NB4 (cell line): ENCODE measurements around the gene DHRS12.

Experiments
- MAX ChIP-seq: IDR thresholded peaks from 2 replicates; pipeline ENCODE4 v1.6.1; 2011; ENCODE audit warnings: low read depth, low read length
- POLR2A ChIP-seq: IDR thresholded peaks from 2 replicates; pipeline ENCODE4 v1.6.1; 2011; ENCODE audit warnings: mild to moderate bottlenecking; ENCODE audit not compliant: insufficient read length; ENCODE audit errors: extremely low read depth
- TF ChIP-seq, protein P1 (sequence below): IDR thresholded peaks from one replicate; pipeline ENCODE4 v1.5.1; 2012; ENCODE audit warnings: low read depth, low read length

DNA sequence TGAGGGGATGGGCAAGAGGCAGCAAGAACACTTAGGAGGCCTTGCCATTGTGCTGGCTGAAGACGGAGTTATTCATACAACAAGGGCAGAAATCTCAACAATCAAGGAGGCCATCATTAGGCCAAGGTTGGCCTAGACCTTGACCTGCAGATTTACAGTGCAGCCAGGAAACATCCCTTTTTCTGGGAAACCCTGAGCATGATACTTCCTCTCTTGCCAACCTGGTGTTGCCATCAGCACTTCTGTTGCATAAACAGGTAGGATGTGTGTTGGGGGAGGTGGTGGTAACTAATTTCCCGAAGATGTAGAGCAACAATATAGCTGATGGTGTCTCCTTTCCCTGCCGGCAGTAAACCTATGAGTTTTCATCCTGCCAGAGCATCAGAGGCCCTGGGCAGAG lies 33.1 kb upstream of the DHRS12 start:
- TF ChIP-seq MAX (no peak), POLR2A (no peak)
- TF ChIP-seq, protein P1, sequence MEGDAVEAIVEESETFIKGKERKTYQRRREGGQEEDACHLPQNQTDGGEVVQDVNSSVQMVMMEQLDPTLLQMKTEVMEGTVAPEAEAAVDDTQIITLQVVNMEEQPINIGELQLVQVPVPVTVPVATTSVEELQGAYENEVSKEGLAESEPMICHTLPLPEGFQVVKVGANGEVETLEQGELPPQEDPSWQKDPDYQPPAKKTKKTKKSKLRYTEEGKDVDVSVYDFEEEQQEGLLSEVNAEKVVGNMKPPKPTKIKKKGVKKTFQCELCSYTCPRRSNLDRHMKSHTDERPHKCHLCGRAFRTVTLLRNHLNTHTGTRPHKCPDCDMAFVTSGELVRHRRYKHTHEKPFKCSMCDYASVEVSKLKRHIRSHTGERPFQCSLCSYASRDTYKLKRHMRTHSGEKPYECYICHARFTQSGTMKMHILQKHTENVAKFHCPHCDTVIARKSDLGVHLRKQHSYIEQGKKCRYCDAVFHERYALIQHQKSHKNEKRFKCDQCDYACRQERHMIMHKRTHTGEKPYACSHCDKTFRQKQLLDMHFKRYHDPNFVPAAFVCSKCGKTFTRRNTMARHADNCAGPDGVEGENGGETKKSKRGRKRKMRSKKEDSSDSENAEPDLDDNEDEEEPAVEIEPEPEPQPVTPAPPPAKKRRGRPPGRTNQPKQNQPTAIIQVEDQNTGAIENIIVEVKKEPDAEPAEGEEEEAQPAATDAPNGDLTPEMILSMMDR: no peak
